ENCODE data around the gene PTCH1.

The PTCH1 gene

GRCh38 chr9:95552255-95552654 is 35.5 kb upstream of the PTCH1 start:
- no peak overlapping the region for H3K4me3 ChIP-seq (replicated peaks; ENCODE audit: low read depth, low read length)
- DNase-seq (ENCODE audit: low read depth) = no peak
- TF ChIP-seq CTCF (IDR thresholded peaks at IDR 0.05; ENCODE audit: low read length, missing control alignments) = no peak

GRCh38 chr9:95551406-95551805 is 34.6 kb upstream of the PTCH1 start:
- H3K4me3 ChIP-seq (replicated peaks; ENCODE audit: low read depth, low read length) = no peak overlapping the region
- TF ChIP-seq CTCF (IDR thresholded peaks at IDR 0.05; ENCODE audit: low read length, missing control alignments) = no peak
- no peak for DNase-seq (ENCODE audit: low read depth)

- no peak for TF ChIP-seq CTCF (IDR thresholded peaks at IDR 0.05; ENCODE audit: low read length, missing control alignments)
- no peak overlapping the region for H3K4me3 ChIP-seq (replicated peaks; ENCODE audit: low read depth, low read length)
- DNase-seq (ENCODE audit: low read depth) = no peak
Observed at GRCh38 chr9:95545831-95546567, 29.2 kb upstream of the PTCH1 start.

- H3K4me3 ChIP-seq (replicated peaks; ENCODE audit: low read depth, low read length) = no peak overlapping the region
- TF ChIP-seq CTCF (IDR thresholded peaks at IDR 0.05; ENCODE audit: low read length, missing control alignments) = no peak
- DNase-seq (ENCODE audit: low read depth) = no peak
Observed at GRCh38 chr9:95533996-95534680, 17.4 kb upstream of the PTCH1 start.

GRCh38 chr9:95529910-95530309 is 13.1 kb upstream of the PTCH1 start:
- no peak overlapping the region for H3K4me3 ChIP-seq (replicated peaks; ENCODE audit: low read depth, low read length)
- no peak for DNase-seq (ENCODE audit: low read depth)
- TF ChIP-seq CTCF (IDR thresholded peaks at IDR 0.05; ENCODE audit: low read length, missing control alignments) = no peak

GRCh38 chr9:95528908-95529502 is 12.2 kb upstream of the PTCH1 start:
- no peak for DNase-seq (ENCODE audit: low read depth)
- no peak for TF ChIP-seq CTCF (IDR thresholded peaks at IDR 0.05; ENCODE audit: low read length, missing control alignments)
- no peak overlapping the region for H3K4me3 ChIP-seq (replicated peaks; ENCODE audit: low read depth, low read length)
